Activated CD8-positive, alpha-beta memory T cell treated with anti-CD3 and anti-CD28 coated beads, Interleukin-2, amount 50 U/mL, for 24 hours (primary cell): ENCODE data around the gene PLXNB3.

Source experiments
- DNase-seq: peaks from one replicate; pipeline ENCODE4 v3.0.0-alpha.2; 2020; ENCODE audit errors: extremely low read depth

The PLXNB3 gene

GRCh38 chrX:153791104-153791852 is 27.2 kb downstream of the PLXNB3 start:
- no peak for DNase-seq

GRCh38 chrX:153792368-153792767 is 28.3 kb downstream of the PLXNB3 start:
- DNase-seq: no peak

- no peak for DNase-seq
Observed at GRCh38 chrX:153793291-153793690, 29.2 kb downstream of the PLXNB3 start.

DNA sequence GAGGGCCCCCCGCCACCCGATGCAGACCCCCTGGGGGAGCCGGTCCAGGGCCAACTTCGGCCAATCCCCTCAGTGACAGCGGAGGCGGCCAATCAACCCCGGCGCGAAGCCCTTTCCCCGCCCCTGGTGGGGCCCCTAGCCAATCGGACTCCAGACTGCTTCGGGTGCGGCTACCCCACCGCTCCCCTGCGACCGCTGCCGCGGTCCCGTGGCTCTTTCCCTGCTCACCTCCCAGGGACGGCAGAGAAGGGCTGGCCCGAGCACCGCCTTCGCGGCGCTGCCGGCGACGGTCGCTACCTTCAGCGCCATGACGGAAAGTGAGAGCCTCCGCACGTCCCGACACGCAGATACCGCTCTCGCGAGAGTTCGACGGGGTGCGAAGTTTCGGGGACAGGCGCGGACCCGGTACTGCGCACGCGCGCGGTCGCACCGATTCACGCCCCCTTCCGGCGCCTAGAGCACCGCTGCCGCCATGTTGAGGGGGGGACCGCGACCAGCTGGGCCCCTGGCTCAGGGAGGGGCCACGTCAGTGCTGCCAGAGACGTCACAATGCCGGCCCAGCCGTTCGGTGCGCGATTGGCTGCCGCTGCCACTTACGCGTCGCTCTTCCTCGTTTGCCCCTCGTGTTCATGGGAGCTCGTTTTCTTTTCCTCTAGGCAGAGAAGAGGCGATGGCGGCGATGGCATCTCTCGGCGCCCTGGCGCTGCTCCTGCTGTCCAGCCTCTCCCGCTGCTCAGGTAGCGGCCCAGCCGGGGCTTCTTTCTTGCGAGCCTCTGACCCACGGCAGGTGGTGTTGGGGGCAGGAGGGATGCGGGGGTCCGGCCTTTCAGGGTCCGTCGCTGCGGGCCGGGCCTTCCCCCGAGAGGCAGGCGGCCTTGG is 30.2 kb downstream of the PLXNB3 start, which contains the start of the genes IDH3G and SSR4:
IDH3G (minus strand) TSS at position 358 of the 879 bp plus-strand sequence; CDS start at position 309, 49 bp downstream.
SSR4 (plus strand) TSS at position 651 of the 879 bp plus-strand sequence; CDS start at position 671, 20 bp downstream.
- DNase-seq: peak; percentile 70

- DNase-seq: no peak
Observed at GRCh38 chrX:153794897-153795816, 31.1 kb downstream of the PLXNB3 start.

DNA sequence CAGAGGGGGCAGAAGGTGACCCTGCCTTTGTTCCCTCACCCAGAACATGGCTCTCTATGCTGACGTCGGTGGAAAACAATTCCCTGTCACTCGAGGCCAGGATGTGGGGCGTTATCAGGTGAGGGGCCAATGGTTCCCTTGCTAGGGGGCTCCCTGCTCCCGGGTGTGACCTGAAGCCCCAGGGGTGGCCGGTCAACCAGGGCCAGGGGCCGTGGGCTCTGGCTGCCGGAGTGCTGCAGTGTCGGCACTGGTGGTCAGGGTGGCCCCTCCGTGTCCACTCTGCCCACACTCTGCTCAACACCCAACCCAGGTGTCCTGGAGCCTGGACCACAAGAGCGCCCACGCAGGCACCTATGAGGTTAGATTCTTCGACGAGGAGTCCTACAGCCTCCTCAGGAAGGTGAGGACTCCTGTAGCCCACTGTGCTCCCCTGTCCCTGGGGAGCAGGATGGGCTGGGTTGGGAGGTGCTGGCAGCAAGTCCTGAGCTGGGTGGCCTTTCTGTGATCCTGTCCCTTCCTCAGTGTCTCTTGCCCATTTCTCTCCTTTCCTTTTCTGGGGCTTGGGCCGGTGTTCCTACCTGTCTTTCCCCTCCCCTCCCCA is 33.5 kb downstream of the PLXNB3 start:
- DNase-seq: no peak

DNA sequence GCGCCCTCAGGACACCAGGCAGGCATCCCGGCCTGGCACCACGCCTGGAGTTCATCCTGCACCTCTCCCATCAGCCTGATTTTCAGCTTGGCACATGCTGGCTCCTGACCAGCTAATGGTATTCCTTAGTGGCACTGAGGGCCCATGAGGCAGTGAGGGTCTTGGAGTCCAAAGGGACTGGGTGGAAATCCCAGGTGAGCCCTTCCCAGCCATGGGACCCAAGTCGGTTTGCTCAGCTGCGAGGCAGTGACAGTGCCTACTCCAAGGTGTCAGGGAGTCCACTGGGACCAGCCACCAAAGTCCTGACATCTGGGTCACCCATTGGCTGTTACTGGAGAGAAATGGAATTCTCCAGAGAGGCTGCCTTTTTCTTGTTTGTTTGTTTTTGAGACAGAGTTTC is 35.3 kb downstream of the PLXNB3 start:
- DNase-seq: no peak

GRCh38 chrX:153800177-153800722 is 36.2 kb downstream of the PLXNB3 start:
- DNase-seq: no peak

- DNase-seq: no peak
Observed at GRCh38 chrX:153800746-153801145, 36.7 kb downstream of the PLXNB3 start.

GRCh38 chrX:153801669-153802068 is 37.6 kb downstream of the PLXNB3 start:
- DNase-seq: no peak

DNA sequence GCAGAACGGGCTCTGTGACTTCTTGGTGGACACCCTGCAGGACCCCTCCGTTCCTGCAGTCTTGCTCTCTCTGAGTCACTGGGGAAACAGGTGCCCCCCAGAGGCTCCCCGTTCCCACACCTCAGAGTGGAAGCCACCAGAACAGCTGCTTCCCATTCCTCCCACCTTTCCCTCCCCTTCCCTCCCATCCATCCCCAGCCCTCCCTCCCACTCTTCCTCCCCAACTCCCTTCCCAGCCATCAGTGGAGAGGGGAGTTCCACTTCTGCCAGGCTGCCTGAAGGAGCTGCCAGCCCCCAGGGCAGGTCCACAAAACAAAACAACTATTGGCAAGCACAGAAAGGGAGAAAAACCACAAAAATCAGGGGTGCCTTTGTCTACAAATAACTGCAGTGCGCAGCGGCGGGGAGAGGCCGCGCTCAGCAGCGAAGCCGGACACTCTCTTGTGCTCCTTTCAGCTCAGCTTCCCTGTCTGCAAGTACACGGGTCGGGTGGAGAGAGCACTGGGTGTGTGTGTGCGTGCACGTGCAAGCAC is 38.5 kb downstream of the PLXNB3 start:
- no peak for DNase-seq

DNA sequence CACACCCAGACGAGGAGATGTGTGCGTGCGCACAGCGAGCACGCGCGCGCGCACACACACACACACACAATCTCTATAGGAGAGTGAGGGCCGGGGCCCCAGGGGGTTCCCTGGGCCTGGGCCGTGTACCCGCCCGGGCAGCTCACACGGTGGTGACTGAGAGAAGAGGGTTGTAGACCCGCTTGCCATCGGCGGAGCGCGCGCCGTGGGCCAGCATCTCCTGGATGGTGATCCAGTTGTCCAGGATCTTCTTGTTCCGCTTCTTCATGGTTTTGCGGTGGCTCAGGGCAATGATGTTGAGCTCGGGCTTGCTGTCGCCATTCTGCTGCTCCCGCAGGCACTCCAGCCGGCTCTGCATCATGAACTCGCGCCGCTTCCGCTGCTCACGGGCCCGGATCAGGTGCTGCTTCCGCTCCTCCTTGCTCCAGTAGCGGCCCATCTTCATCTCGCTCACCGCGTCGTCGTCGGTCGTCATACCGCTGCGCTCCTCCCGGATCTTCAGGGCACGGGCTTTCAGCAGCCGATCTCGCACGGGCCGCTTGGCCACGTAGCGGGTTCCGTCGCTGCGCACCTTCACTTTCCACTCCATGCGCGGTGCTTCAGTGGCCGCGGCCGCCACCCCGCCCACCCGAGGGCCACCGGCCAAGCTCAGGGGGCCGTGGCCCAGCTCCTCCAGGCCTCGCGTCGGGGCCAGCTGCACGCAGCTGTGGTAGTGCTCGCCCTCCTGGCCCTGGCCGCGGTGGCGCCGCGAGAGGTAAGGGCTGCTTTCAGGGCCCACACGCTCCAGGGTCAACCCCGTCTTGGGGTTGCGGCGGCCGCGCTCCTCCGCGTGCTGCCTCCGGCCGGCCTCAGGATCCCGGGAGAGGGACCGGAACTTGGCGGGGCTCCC is 39.4 kb downstream of the PLXNB3 start:
- no peak for DNase-seq

DNA sequence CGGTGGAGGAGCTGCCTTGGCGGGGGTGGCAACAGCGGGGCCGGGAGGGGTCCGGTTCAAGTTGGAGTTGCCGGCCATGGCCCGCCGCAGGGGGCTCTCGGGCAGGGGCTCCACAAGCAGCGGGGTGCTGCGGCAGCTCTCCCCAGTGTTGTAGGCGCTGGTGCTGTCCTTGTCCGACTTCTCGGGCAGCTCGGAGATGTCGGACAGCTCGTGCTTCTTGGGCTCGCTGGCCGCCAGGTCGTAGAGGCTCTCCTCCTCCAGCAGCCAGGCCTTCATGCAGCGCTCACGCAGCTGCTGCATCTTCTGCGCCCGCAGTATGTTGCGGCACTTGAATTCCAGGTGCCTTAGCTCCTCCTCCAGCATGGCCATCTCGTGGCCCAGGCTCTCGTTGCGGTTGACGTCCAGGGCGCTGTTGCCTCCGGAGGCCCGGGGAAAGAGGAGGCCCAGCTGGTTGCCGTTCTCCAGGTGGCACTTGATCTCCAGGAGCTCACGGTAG is 40.1 kb downstream of the PLXNB3 start:
- no peak for DNase-seq

GRCh38 chrX:153804621-153805020 is 40.6 kb downstream of the PLXNB3 start:
- no peak for DNase-seq

- DNase-seq: no peak
Observed at GRCh38 chrX:153805436-153805835, 41.4 kb downstream of the PLXNB3 start.

DNA sequence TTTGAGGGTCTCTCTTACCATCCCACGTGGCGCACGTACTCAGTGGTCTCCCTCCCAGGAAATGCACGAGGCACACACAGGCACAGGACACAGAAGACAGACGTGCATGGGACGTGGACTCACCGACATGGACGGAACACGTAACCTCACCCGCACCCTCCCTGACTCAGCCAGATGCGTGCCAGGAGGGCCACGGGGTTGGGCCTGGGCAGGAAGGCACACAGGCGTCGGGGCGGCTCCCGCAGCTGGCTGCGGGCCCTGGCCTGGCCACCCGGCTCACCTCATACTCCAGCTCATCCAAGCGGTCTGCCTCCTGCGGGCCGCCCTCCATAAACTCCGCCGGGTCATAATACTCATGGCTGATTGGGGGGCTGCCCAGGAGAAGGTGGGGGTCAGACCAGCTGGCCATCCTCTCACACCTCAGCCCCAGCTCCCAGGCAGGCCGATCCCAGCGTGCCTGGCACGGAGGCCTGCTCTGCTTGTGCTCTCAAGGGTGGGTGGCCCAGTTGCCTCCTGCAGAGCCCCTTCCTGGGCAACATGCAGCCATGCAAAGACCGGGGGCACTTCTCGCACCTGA is 43.0 kb downstream of the PLXNB3 start:
- DNase-seq: no peak

DNA sequence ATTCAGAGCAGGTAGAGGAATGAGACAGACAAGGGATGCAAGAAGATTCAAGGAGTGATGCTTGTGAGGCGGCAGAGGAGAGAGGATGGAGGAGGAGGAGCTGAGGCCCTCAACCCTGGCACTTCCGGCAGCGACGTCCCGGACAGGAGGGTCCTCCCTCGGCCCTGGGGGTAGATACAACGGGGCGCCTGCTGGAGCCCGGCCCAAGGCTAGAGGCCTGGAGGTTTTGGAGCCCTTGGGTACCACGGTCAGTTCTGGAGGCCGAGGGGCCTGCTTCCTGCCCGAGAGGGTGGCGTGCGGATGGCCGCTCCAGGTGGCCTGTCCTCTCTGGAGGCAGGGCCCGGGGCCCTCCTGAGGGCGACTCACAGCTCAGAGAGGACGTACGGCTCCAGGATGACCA is 43.9 kb downstream of the PLXNB3 start:
- no peak for DNase-seq

DNA sequence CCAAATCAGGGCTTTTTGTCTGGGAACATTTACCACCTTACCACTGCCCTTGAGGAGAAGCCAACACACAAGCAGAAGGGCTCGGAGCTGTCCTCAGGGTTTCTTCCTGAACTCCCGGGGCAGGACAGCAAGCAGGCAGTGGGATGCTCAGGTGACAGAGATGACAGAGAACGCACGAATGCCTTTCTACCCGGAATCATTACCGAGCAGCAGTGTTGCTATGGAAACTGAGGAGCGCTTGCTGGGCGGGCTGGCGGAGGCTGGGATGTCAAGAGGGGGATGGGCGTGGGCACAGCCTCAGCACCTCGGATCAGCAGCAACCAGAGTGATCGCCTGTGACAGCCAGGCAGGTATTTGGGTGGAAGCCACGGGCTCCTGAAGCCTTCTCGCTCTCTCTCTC is 48.2 kb downstream of the PLXNB3 start:
- no peak for DNase-seq

- no peak for DNase-seq
Observed at GRCh38 chrX:153813161-153813560, 49.1 kb downstream of the PLXNB3 start.
